ENCODE results near the gene PHC2.
A peak's percentile ranks its signal among the peaks of the same experiment; 100 is the strongest.

Gene PHC2, protein sequence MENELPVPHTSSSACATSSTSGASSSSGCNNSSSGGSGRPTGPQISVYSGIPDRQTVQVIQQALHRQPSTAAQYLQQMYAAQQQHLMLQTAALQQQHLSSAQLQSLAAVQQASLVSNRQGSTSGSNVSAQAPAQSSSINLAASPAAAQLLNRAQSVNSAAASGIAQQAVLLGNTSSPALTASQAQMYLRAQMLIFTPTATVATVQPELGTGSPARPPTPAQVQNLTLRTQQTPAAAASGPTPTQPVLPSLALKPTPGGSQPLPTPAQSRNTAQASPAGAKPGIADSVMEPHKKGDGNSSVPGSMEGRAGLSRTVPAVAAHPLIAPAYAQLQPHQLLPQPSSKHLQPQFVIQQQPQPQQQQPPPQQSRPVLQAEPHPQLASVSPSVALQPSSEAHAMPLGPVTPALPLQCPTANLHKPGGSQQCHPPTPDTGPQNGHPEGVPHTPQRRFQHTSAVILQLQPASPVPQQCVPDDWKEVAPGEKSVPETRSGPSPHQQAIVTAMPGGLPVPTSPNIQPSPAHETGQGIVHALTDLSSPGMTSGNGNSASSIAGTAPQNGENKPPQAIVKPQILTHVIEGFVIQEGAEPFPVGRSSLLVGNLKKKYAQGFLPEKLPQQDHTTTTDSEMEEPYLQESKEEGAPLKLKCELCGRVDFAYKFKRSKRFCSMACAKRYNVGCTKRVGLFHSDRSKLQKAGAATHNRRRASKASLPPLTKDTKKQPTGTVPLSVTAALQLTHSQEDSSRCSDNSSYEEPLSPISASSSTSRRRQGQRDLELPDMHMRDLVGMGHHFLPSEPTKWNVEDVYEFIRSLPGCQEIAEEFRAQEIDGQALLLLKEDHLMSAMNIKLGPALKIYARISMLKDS

DNA sequence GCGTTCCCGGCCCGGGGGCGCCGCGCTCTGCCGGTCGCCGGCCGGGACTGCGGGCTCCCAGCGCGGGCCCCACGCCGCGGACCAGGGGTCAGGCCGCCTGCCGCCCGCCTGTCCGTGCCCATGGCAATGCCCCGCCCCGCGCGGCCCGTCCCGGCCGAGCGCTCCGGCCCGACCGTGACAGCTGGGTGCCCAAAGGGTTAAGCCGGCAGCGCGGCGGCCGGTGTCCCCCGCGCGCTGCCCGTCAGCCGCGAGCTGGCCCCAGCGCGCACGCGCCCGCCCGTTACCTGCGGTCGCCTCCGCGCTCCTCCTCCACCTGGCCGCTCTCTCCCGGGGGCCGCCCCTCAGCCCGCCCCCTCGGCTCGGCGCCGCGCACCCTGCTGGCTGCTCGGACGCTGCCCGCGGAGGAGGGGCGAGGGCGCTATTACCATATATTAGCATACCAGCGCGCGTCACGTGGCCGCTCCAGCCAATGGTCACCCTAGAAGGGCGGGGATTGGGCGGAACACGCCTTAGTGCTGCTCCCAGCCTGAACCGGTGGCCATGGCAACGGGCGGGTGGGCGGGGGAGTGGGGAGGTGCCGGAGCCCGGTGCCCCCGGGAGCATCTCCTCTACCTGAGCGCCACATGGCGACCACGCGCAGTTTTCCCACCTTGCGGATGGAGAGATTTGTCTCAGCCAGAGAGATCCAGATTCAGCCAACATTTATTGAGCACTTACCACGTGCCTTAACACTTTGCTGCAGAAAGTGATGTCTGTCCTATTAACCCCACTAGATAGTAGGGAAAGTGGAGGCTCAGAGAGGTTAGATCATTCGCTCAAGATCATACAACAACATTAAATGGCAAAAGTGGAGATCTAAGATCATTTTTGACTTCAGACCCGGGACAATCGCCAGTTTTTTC lies at the start of gene PHC2:
Gene PHC2 (minus strand): TSS at position 404 of the 902 bp plus-strand sequence. CDS start 55,556 bp downstream, outside the sequence.
- peak; percentile 76 to 100 (median 97) for DNase-seq

DNA sequence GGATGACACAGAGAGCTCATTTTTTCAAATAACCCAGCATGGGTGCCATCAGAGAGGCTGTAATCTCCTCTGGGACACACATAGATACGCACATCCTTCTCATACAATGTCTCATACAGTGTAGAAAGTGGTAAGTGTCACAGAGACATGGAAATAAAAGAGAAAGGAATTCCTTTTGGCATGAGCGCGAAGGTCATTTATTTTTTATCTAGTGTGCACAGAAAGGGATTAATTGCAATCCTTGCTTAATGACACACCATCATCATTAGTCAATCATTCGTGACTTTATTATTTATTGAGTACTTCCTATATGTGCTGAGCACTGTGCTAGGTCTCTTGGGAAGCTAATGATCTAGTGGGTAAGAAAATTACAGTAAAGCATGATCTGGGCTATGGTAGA lies 46.6 kb upstream of the PHC2 start:
- DNase-seq = no peak

DNA sequence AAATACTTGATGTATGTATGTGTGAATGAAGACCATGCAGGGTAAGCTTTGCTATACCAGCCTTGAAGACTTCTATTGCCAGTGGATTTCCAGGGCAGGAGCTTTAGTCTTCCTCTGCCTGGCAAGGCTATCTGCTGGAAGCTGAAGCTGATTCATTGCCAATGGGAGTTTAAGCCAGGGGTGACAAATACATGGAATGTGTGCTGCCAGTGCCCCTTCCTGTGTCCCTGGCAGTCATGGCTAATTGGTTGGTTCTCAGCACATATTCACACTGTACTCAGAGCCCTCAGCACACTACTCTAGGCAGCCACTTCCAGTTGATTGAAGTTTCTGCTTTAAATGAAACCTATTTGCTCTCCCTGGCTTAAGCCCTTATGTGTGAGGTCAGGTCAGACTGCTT lies 43.0 kb upstream of the PHC2 start:
- no peak for DNase-seq

DNA sequence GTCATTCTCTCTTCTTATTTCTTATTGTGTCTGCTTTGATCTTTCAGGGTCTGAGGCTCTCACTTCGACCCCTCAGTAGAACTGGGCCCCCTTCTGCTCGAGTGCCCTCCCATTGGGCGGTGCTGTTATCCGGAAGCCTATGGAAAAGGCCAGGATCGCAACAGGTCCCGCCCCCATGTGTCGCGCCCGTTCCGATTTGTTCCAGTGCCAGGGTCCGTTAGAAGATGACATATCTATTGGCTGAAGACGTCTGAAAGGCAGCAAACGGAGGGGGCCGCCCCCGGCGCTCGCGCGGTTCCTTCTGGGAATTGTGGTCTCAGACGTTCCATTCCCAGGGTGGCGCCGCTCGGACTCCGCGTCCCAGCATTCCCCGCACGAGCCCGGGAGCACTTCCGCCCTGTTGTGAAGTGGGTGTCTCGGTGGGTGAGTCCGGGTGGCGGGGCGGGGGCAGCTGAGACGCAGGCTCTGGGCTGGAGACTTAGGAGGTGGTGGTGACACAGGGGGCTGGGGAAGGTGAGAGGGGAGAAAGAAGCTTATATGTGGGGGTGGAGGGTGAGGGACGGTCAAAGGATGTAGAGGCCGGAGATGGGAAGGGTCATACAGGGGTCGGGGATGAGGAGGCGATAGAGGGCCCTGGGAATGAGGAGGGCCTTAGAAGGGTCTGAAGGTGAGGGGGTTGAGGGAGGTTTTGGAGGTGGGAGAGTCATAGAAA lies 41.5 kb upstream of the PHC2 start, which contains the start of gene ZSCAN20:
Gene ZSCAN20 (plus strand): TSS at position 377 of the 712 bp plus-strand sequence. CDS start 6,644 bp downstream, outside the sequence.
- DNase-seq = peak; percentile 84 to 99 (median 98)

DNA sequence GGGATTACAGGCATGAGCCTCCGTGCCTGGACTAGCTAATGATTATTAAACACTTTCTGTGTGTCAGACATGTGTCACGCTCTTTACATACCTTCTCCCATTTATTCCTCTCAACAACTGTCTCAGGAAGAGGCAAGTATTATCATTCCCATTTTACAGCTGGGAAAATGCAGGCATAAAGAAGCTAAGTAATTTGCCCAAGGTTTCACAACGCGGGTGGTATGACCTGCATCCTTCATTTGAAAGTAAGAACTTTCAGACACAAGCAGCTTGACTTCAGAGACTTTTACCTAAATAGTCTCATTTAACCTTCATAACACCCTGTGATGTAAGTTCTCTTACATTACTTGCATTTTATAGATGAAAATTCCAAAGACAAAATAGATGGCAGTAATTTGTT lies 40.5 kb upstream of the PHC2 start:
- DNase-seq = no peak

DNA sequence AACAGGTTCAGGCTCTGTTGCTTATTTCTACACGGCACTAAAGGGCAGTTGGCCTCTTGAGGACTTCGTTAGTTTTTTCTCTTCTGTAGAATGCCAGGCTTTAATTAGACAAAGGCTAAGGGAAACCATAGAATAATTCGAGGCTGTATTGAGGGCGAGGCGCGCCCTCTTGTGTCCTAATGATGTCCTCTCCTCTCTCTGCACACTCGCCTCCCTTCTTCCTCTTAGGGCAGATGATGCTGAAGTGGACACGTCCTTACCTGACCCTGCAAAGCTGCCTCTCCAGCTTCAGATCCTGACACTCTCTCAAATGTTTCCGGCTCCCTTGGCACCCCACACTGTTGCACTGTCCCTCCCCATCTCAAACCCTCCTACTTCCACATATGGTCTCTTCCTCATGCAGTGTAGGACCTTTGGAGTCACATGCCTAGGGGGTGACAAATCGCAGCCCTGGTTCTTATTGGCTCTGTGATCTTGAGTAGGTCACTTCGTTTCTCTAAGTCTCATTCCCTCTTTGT lies 39.7 kb upstream of the PHC2 start:
- DNase-seq = peak in 56 of 58 donors; percentile 21 to 85 (median 68)

DNA sequence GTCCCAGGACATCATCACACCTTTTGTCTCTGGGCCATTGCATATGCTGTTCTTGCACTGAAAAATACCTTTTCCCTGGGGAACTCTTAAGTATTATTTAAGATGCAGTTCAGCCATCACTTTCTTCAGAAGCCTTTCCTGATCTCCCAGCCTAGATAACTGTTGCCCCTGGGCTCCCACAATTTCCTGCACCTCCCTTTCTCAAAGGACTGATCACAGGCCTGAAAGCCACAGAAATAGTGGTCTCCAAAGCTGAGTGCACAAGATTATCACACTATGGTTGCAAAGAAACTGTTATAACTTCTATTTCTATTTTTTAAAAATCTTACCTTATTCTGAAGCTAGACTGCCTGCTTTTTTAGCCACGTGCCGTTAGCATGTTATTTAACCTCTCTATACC lies 38.8 kb upstream of the PHC2 start:
- no peak for DNase-seq

DNA sequence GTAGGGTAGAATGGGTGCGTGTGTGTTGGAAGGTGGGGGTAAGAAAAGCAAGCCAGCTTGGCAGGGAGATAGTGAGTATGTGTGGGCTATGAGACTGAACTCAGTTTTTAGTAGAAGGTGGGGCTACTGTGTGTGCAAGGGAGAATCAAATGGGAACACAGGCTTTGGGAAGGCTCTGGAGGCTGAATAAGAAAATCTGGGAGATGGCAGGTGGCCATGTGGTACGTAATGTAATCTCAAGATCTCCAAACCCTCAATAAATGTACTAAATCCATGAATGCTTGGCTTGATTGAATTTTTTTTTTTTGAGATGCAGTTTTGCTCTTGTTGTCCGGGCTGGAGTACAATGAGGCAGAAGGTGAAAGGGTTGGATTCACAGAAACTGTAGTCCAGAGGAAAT lies 38.1 kb upstream of the PHC2 start:
- DNase-seq = peak in 4 of 58 donors; percentile 7 to 32 (median 12)

DNA sequence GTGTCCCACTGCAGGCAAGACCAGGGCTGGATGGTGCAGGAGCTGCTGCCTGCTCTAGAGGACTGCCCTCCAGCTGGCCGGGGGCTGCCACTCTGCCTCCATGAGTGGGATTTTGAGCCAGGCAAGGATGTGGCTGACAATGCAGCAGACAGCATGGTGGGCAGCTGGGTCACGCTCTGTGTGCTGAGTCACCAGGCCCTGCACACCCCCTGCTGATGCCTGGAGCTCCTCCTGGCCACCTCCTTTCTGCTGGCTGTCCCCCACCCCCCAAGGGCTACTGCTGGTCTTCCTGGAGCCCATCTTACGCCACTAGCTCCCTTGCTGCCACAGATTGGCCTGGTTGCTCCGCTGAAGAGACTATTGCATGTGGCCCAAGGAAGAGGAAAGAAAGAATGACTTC lies 37.6 kb upstream of the PHC2 start:
- no peak for DNase-seq

DNA sequence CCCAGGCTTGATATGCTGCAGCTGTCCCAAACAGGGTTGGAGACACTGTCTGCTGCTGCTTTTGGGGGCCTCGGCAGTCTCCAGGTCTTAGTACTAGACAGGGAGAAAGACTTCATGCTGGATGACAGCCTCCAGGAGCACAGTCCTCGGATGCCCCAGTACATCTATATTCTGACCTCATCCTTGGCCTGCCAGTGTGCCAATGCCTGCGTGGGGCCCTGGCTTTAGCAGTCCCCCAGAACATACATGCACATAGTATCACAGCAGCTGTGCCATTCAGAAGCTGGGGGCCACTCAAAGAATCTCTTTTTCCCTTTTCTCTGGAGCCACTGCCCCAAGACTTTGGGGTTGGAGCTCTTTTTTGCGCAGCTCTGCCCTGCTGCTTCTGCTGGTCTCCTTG lies 37.1 kb upstream of the PHC2 start:
- DNase-seq = no peak

DNA sequence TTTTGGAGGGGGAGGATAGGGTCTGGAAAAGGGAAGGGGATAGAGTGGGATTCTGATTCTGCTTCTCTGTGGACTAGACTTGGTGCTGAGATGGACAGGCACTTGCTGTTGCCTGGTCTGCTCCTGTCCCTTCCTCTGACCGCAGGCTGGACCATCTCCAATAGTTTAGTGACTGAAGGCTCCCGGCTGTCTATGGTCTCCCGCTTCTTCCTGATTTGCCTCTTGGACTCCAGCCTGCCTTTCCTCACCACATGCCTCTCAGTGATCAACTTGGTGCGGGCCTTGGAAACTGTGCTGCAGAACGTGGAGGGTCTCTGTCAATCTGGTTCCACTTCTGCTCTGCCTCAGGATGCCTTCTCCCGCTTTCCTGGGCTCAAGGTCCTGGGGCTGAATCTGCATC lies 35.3 kb upstream of the PHC2 start:
- DNase-seq = no peak

DNA sequence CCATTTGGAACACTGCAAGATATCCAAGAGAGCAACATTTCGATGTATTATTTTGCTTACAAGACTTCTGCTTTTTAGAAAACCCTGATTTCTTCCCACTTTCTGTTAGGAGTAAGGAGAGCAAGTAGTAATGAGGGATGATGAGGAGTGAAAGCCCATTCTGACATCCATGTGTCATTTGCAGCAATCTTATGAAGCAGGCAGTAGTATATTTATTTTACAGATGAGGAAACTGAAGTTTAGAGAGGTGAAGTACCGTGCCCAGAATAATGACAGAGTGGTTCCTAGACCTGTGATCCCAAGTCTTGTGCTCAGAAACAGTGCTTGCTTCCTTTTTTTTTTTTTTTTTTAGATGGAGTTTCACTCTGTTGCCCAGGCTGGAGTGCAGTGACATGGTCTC lies 34.4 kb upstream of the PHC2 start:
- no peak for DNase-seq

DNA sequence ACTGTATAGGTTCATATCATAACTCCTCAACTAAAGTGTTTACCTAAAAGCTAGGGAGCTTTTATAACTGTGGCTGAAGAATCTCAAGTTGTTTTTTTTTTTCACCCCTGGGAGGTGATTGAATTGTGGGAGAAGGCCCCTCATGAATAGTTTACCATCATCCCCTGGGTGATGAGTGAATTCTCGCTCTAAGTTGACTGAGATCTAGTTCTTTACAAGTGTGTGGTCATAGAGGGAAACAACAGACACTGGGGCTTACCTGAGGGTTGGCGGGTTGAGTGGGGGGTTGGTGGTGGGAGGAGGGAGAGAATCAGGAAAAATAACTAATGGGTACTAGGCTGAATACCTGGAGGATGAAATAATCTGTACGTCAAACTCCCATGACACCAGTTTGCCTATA lies 33.7 kb upstream of the PHC2 start:
- no peak for DNase-seq

DNA sequence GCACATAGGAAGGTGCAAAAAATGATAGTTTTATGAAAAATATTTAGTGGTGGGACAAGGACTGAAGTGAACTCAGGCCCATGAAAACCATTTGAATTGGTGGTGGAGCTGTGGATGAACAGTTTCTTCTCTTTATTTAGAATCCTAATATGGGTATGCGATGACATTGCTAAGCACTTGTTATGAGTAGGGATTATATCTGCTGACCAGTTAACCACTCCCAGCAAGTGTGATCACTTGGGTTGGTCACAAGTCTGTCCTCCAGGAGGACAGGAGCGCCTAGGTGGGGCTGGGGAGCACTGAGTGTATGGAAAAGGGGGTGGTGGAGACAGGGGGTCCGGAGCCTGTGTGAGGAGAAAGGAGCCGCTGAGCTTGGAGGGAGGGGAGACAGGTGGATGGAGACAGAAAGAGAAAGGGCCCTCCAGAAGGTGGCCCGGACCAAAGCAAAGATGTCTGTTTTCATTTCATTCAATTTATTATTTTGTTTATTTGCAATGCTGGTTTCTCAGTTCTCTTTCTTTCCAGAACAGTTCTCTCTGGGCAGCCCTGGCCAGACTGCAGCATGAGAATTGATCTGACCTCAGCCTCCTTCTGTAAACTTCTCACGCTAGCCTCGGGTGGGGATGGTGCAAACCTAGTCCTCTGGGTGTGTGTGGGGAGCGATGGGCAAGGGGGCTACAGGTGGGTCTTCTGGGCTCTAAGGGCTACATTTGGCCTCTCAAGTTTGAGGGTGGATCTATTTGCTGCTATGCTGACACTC lies 31.7 kb upstream of the PHC2 start:
- DNase-seq = no peak

DNA sequence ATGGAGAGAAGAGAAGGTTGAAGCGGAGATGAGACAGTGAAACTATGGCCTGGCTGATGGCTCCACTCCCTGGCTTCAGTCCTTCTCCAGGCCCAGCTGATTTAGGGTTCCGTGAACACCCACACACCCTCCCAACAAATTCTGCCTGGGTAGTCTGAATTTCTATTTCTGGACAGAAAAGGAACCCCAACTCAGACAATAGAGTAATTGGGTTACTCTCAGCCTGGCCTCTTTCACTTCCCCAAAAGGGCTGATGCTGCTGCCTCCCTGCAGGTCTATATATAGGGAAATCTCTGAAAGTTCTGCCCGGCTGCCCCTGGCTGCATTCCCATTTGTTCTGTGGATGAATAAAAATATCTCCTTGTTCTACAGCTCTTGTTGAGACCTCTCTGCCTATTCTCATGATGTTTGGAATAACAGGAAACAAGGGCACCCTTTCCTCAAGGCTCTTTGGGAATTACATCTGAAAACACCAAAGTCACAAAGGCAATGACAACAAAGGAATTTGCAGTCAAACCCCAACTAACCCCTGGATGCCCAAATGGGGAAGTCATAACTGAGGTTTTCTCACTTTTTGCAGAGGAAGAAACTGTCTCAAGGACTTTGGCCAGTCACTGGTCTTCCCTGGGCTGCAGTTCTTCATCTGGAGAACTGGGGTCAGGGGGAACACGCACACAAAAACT lies 30.2 kb upstream of the PHC2 start:
- peak in 19 of 58 donors; percentile 10 to 69 (median 29) for DNase-seq

DNA sequence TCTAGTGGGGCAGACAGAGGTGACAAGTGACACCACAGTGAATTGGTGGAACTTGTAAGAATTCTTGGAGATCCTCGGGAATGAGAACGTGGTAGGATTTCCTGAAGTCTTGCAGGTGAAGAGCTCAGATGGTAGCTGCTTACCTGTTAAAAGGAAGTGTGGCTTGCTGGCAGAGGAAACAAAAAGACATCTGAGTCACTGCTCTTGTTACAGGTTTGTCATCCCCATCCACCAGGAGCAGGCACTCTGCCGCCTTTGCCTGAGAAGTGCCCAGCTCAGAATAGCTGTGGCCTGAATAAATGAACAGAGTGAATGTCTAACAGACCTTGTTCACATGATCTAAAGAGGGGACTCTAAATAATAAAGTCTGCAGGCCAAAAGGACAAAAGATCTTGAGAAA lies 29.2 kb upstream of the PHC2 start:
- no peak for DNase-seq

DNA sequence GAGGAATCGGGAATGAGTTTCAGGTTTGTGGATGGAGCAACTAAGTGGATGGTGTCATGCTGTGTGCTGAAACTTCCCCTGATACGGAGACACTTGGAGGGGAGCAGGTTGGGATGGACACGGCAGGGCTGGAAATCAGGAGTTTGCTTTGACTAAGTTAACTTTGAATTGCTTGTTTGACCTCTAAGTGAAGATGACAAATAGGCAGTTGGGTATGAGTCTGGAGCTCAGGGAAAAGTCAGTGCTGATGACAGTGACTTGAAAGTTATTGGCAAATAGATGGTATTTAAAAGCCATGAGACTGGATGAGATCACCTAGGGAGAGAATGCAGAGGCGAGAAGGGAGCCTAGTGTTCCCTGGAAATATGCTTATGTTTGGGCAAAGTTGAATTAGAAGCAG lies 28.8 kb upstream of the PHC2 start:
- DNase-seq = no peak

DNA sequence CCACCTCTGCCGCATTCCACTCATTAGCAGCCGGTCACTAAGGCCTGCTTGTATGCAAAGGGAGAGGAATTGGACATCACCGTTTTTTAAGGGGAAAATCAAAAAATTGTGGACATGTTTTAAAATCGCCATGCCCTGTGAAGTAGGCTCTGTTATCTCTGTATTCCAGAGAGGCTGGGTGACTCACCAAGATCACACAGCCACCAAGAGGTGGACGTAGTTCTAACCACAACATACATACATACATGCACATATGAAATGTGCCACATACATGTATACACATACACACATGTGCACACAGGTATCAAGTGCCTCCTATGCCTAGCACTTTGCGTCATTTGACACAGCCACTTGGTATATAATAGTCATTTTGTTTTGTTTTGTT lies 25.6 kb upstream of the PHC2 start:
- DNase-seq = no peak
